IMR-90 (cell line): Measurements from ENCODE around the gene MLEC. TPM values are rescaled to one million over a fixed set of nuclear protein-coding genes. Genes with fewer than 3 reads are reported as not detected.

Experiments used
- ATAC-seq: fragments of 200-7000 bp; cut with Tn5 transposase; 2 replicates; pipeline ENCODE4 v1.9.1; 2020; ENCODE audit warnings: low read depth, mild to moderate bottlenecking, moderate library complexity
- BruUV-seq: library from RNA; stranded (reverse); fragments of 400-500 nt; replicated peaks from 2 replicates; lab custom pipeline; 2021; lab: Mats Ljungman, UMichigan
- CTCF ChIA-PET: fragments of 300-600 bp; formaldehyde crosslinking; extraction: SDS; loops from one replicate; lab custom pipeline; 2021; ENCODE audit warnings: antibody characterized with exemption; lab: Yijun Ruan, JAX
- POLR2A ChIA-PET: fragments of 300-600 bp; sonication (Branson Sonifier 250); formaldehyde crosslinking; loops from one replicate; lab custom pipeline; 2022; ENCODE audit warnings: antibody characterized with exemption; ENCODE audit not compliant: unreplicated experiment; lab: Charles Lee
- DNase-seq: peaks from one replicate; pipeline ENCODE4 v3.0.0; 2013
- H2AFZ ChIP-seq: replicated peaks from 2 replicates; pipeline ENCODE3; 2013; ENCODE audit warnings: low read length, mild to moderate bottlenecking; ENCODE audit not compliant: poor library complexity
- H2AK5ac ChIP-seq: 2 replicates; pipeline ENCODE4 v1.6.1; 2013; ENCODE audit warnings: low read depth, low read length, inconsistent platforms
- H2AK9ac ChIP-seq: replicated peaks from 2 replicates; pipeline ENCODE3; 2013; ENCODE audit warnings: mild to moderate bottlenecking, low read depth, low read length, moderate library complexity; ENCODE audit not compliant: poor library complexity
- H2BK120ac ChIP-seq: 2 replicates; pipeline ENCODE4 v1.6.1; 2013; ENCODE audit warnings: low read depth, low read length, inconsistent platforms
- H2BK15ac ChIP-seq: 3 replicates; pipeline ENCODE4 v1.6.1; 2013; ENCODE audit warnings: low read depth, low read length, inconsistent platforms
- H2BK20ac ChIP-seq: 2 replicates; pipeline ENCODE4 v1.6.1; 2013; ENCODE audit warnings: low read depth, mild to moderate bottlenecking, inconsistent platforms, low read length, moderate library complexity
- H2BK5ac ChIP-seq: 2 replicates; pipeline ENCODE4 v1.6.1; 2013; ENCODE audit warnings: mild to moderate bottlenecking, low read depth, low read length, inconsistent platforms; ENCODE audit not compliant: poor library complexity, severe bottlenecking
- H3K14ac ChIP-seq: replicated peaks from 2 replicates; pipeline ENCODE4 v1.6.1; 2013; ENCODE audit warnings: low read depth, low read length, inconsistent platforms
- H3K18ac ChIP-seq: 2 replicates; pipeline ENCODE4 v1.6.1; 2013; ENCODE audit warnings: low read depth, low read length, control low read depth
- H3K23ac ChIP-seq: 2 replicates; pipeline ENCODE4 v1.6.1; 2013; ENCODE audit warnings: low read depth, low read length, inconsistent platforms
- H3K27ac ChIP-seq: 2 replicates; pipeline ENCODE4 v1.5.1; 2013; ENCODE audit warnings: mild to moderate bottlenecking, control low read depth, low read length; ENCODE audit not compliant: insufficient read depth
- H3K27me3 ChIP-seq: 2 replicates; pipeline ENCODE4 v1.6.1; 2013; ENCODE audit warnings: low read length; ENCODE audit not compliant: control insufficient read depth, insufficient read depth
- H3K36me3 ChIP-seq: 2 replicates; pipeline ENCODE4 v1.6.1; 2013; ENCODE audit warnings: low read length, mixed read lengths; ENCODE audit not compliant: control insufficient read depth, insufficient read depth
- H3K4ac ChIP-seq: 2 replicates; pipeline ENCODE4 v1.6.1; 2013; ENCODE audit warnings: low read depth, low read length, inconsistent platforms
- H3K4me1 ChIP-seq: 2 replicates; pipeline ENCODE4 v1.6.1; 2013; ENCODE audit warnings: low read length, mixed read lengths; ENCODE audit not compliant: control insufficient read depth, insufficient read depth
- H3K4me2 ChIP-seq: 2 replicates; pipeline ENCODE4 v1.6.1; 2013; ENCODE audit warnings: low read depth, mild to moderate bottlenecking, control low read depth, low read length, moderate library complexity
- H3K4me3 ChIP-seq: 2 replicates; pipeline ENCODE4 v1.5.1; 2013; ENCODE audit warnings: low read depth, mild to moderate bottlenecking, control low read depth, low read length, moderate library complexity; ENCODE audit not compliant: insufficient read depth
- H3K56ac ChIP-seq: 2 replicates; pipeline ENCODE4 v1.6.1; 2013; ENCODE audit warnings: low read length, inconsistent platforms; ENCODE audit not compliant: insufficient read depth; ENCODE audit errors: extremely low read depth
- H3K79me1 ChIP-seq, 2 experiments: 2 replicates each; pipeline ENCODE4 v1.6.1; 2013; ENCODE audit warnings: low read length in 2 of 2, inconsistent platforms in 1 of 2, low read depth in 1 of 2
- H3K9ac ChIP-seq: 2 replicates; pipeline ENCODE4 v1.6.1; 2013; ENCODE audit warnings: low read depth, low read length, control low read depth
- H3K9me1 ChIP-seq: 2 replicates; pipeline ENCODE4 v1.6.1; 2013; ENCODE audit warnings: low read length, inconsistent platforms; ENCODE audit not compliant: insufficient read depth
- H3K9me3 ChIP-seq: 2 replicates; pipeline ENCODE4 v1.6.1; 2013; ENCODE audit warnings: low read length; ENCODE audit not compliant: control insufficient read depth, insufficient read depth
- H4K20me1 ChIP-seq: 2 replicates; pipeline ENCODE4 v1.6.1; 2013; ENCODE audit warnings: low read length, inconsistent platforms; ENCODE audit not compliant: insufficient read depth
- H4K5ac ChIP-seq: 2 replicates; pipeline ENCODE4 v1.6.1; 2013; ENCODE audit warnings: mild to moderate bottlenecking, low read depth, low read length, control low read depth
- H4K8ac ChIP-seq, 2 experiments: 2 replicates each; pipeline ENCODE4 v1.6.1; 2013; ENCODE audit warnings: low read depth in 2 of 2, low read length in 2 of 2, control low read depth in 1 of 2, inconsistent platforms in 1 of 2
- H4K91ac ChIP-seq: 2 replicates; pipeline ENCODE4 v1.6.1; 2013; ENCODE audit warnings: low read depth, low read length, inconsistent platforms; ENCODE audit not compliant: insufficient read depth
- BHLHE40 ChIP-seq: fragments of 150-350 bp; IDR thresholded peaks from 2 replicates; pipeline ENCODE4 v1.6.1; 2016; ENCODE audit warnings: mild to moderate bottlenecking, low read depth, low read length
- CEBPB ChIP-seq: IDR thresholded peaks from 2 replicates; pipeline ENCODE4 v1.6.1; 2012; ENCODE audit warnings: low read depth, low read length, improper control_type of control experiment
- CHD1 ChIP-seq: IDR thresholded peaks from 2 replicates; pipeline ENCODE4 v1.6.1; 2012; ENCODE audit warnings: low read depth, low read length, improper control_type of control experiment
- FOS ChIP-seq: fragments of 150-350 bp; IDR thresholded peaks from 2 replicates; pipeline ENCODE4 v1.6.1; 2016; ENCODE audit warnings: low read depth, low read length
- MAFK ChIP-seq: IDR thresholded peaks from 2 replicates; pipeline ENCODE4 v1.6.1; 2012; ENCODE audit warnings: low read depth, low read length, improper control_type of control experiment
- MAZ ChIP-seq: IDR thresholded peaks from 2 replicates; pipeline ENCODE4 v1.6.1; 2012; ENCODE audit warnings: low read depth, mild to moderate bottlenecking, low read length, improper control_type of control experiment, moderate library complexity, borderline replicate concordance
- MXI1 ChIP-seq: IDR thresholded peaks from 2 replicates; pipeline ENCODE4 v1.6.1; 2012; ENCODE audit warnings: low read depth, mild to moderate bottlenecking, low read length, moderate library complexity, borderline replicate concordance
- NFE2L2 ChIP-seq: fragments of 150-350 bp; IDR thresholded peaks from 2 replicates; pipeline ENCODE4 v1.6.1; 2016; ENCODE audit warnings: low read depth, mild to moderate bottlenecking, low read length
- POLR2A ChIP-seq: IDR thresholded peaks from 2 replicates; pipeline ENCODE4 v1.6.1; 2012; ENCODE audit warnings: mild to moderate bottlenecking, low read depth, low read length
- RAD21 ChIP-seq: IDR thresholded peaks from 2 replicates; pipeline ENCODE4 v1.6.1; 2012; ENCODE audit warnings: low read length, improper control_type of control experiment
- RCOR1 ChIP-seq: IDR thresholded peaks from 2 replicates; pipeline ENCODE4 v1.6.1; 2012; ENCODE audit warnings: mild to moderate bottlenecking, low read length, improper control_type of control experiment; ENCODE audit not compliant: insufficient replicate concordance
- RFX5 ChIP-seq: IDR thresholded peaks from 2 replicates; pipeline ENCODE4 v1.8.0; 2012; ENCODE audit warnings: low read depth, mild to moderate bottlenecking, low read length, moderate library complexity
- SMC3 ChIP-seq: fragments of 150-350 bp; IDR thresholded peaks from 2 replicates; pipeline ENCODE4 v1.6.1; 2016; ENCODE audit warnings: low read depth, mild to moderate bottlenecking, antibody characterized with exemption, low read length, moderate library complexity
- WGBS, 2 experiments: methylation state at CpG; one replicate each; pipeline versions ENCODE4 v1.1.5 to v1.1.7; 2013; ENCODE audit warnings: missing lambda C conversion rate in 2 of 2; ENCODE audit not compliant: insufficient read length in 1 of 2; ENCODE audit errors: extremely low coverage in 2 of 2; 5-methylcytosine and 5-hydroxymethylcytosine counted together
- dilution Hi-C: fragments of 300-500 bp; cut with HindIII; formaldehyde crosslinking; loops from one replicate; pipeline ENCODE4 v1.14.3; 2018; ENCODE audit warnings: low sequenced_read_pairs; ENCODE audit not compliant: unreplicated experiment
- in situ Hi-C: fragments of 300-500 bp; cut with MboI; formaldehyde crosslinking; loops from 3 replicates; pipeline ENCODE4 v1.14.3; 2019; ENCODE audit warnings: low sequenced_read_pairs, inconsistent platforms, mixed read lengths
- intact Hi-C: fragments of 100-400 bp; cut with micrococcal nuclease; formaldehyde crosslinking; loops from 2 replicates; pipeline ENCODE4 v1.10.0; 2022
- polyA plus RNA-seq, 3 experiments: library from polyadenylated mRNA; depleted of rRNA; stranded (reverse); fragments of >200 nt; gene quantifications; 2 replicates each; pipeline ENCODE4 v1.2.3, GENCODE V29; 2012; ENCODE audit warnings: low replicate concordance in 1 of 3
- total RNA-seq: library from RNA; depleted of rRNA; stranded (reverse); fragments of >200 nt; gene quantifications from 2 replicates; pipeline ENCODE4 v1.2.3, GENCODE V29; 2012
- TF ChIP-seq, protein P1 (sequence below): fragments of 150-350 bp; IDR thresholded peaks from 2 replicates; pipeline ENCODE4 v1.6.1; 2016; ENCODE audit warnings: low read depth, mild to moderate bottlenecking, low read length, moderate library complexity, borderline replicate concordance
- TF ChIP-seq, protein P2 (sequence below): fragments of 150-350 bp; IDR thresholded peaks from 2 replicates; pipeline ENCODE4 v1.6.1; 2017; ENCODE audit warnings: mild to moderate bottlenecking, antibody characterized with exemption, low read length, low read depth
- TF ChIP-seq, protein P3 (sequence below): conservative IDR thresholded peaks from 2 replicates; pipeline ENCODE4 v1.5.1; 2012; ENCODE audit warnings: mild to moderate bottlenecking, low read depth, low read length, improper control_type of control experiment

The MLEC gene
- total and polyA plus RNA-seq, 2 of the 4 experiments (the other 2 are of a cell fraction): 44.1 to 137 TPM

DNA sequence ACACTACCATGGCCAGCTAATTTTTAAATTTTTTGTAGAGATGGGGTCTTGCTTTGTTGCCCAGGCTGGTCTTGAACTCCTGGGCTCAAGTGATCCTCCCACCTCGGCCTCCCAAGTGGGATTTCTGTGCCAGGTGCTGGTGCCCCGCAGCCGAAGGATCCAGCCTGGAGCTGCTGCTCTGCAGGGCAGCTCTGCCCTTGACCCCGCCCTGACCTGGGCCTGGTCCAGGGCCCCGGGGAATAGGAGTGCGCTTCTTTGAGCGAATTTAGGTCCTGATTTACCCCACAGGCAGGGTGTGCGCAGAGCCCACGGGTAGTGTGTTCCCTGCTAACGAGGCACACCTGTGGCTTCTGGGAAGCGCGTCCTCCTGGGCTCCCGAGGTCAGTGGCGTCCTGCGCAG lies 53.9 kb downstream of the MLEC start:
- Histone ChIP-seq H3K79me1 (no peaks in the 10 kb centered on the region), H3K27ac (no peak overlapping the region), H3K4me1 (no peaks in the 10 kb centered on the region), H2BK20ac (no peak overlapping the region), H3K9me1 (no peaks in the 10 kb centered on the region), H4K20me1 (no peaks in the 10 kb centered on the region; the same call in 1 of the 2 replicates), H2AK5ac (no peak overlapping the region), H3K14ac (no peak overlapping the region), H4K8ac (no peak overlapping the region), H3K4me3 (no peak overlapping the region), H3K56ac (no peak overlapping the region), H2BK5ac (no peak overlapping the region), H3K9ac (no peak overlapping the region), H3K9me3 (no peaks in the 10 kb centered on the region), H3K18ac (no peak overlapping the region), H4K5ac (no peak overlapping the region), H2BK15ac (no peak overlapping the region), H3K4me2 (no peak overlapping the region), H2AK9ac (no peak overlapping the region), H3K36me3 (no peaks in the 10 kb centered on the region; the same call in 1 of the 2 replicates), H2BK120ac (no peak overlapping the region), H2AFZ (no peak overlapping the region), H3K23ac (no peak overlapping the region), H3K4ac (no peak overlapping the region), H4K91ac (no peak overlapping the region), H3K27me3 (no peaks in the 10 kb centered on the region)
- intact Hi-C loops: no loop called here
- WGBS, 2 experiments: 85% methylated on average over 12 of the region's 15 CpGs; no CpG with 5 or more reads in 1 of the 2 experiments
- BruUV-seq: no TSS peak
- DNase-seq (no peak), ATAC-seq (no peak)
- CTCF ChIA-PET: no interaction called here
- in situ Hi-C loops: no loop called here
- POLR2A ChIA-PET: no interaction called here
- dilution Hi-C loops: no loop called here
- TF ChIP-seq BHLHE40 (no peak), NFE2L2 (no peak), SMC3 (no peak), CHD1 (no peak), RFX5 (no peak), MAZ (no peak), CEBPB (no peak), RAD21 (no peak), POLR2A (no peak), RCOR1 (no peak), MAFK (no peak), FOS (no peak), MXI1 (no peak)
- TF ChIP-seq, protein P1, sequence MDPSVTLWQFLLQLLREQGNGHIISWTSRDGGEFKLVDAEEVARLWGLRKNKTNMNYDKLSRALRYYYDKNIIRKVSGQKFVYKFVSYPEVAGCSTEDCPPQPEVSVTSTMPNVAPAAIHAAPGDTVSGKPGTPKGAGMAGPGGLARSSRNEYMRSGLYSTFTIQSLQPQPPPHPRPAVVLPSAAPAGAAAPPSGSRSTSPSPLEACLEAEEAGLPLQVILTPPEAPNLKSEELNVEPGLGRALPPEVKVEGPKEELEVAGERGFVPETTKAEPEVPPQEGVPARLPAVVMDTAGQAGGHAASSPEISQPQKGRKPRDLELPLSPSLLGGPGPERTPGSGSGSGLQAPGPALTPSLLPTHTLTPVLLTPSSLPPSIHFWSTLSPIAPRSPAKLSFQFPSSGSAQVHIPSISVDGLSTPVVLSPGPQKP: no peak
- TF ChIP-seq, protein P2, sequence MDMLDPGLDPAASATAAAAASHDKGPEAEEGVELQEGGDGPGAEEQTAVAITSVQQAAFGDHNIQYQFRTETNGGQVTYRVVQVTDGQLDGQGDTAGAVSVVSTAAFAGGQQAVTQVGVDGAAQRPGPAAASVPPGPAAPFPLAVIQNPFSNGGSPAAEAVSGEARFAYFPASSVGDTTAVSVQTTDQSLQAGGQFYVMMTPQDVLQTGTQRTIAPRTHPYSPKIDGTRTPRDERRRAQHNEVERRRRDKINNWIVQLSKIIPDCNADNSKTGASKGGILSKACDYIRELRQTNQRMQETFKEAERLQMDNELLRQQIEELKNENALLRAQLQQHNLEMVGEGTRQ: no peak
- TF ChIP-seq, protein P3, sequence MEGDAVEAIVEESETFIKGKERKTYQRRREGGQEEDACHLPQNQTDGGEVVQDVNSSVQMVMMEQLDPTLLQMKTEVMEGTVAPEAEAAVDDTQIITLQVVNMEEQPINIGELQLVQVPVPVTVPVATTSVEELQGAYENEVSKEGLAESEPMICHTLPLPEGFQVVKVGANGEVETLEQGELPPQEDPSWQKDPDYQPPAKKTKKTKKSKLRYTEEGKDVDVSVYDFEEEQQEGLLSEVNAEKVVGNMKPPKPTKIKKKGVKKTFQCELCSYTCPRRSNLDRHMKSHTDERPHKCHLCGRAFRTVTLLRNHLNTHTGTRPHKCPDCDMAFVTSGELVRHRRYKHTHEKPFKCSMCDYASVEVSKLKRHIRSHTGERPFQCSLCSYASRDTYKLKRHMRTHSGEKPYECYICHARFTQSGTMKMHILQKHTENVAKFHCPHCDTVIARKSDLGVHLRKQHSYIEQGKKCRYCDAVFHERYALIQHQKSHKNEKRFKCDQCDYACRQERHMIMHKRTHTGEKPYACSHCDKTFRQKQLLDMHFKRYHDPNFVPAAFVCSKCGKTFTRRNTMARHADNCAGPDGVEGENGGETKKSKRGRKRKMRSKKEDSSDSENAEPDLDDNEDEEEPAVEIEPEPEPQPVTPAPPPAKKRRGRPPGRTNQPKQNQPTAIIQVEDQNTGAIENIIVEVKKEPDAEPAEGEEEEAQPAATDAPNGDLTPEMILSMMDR: no peak
